HepG2 (cell line): ENCODE results near the gene PKD1L1. TPM values are rescaled to one million over a fixed set of nuclear protein-coding genes. Genes with fewer than 3 reads are reported as not detected.

Experiments used
- BCL6 ChIP-seq: IDR thresholded peaks from 2 replicates; pipeline ENCODE4 v1.6.1; 2016; ENCODE audit warnings: missing genetic modification reagents, missing compliant biosample characterization
- CTCF ChIP-seq: sonication (generic); formaldehyde crosslinking; IDR thresholded peaks from 2 replicates; pipeline ENCODE4 v1.5.0; 2020; ENCODE audit warnings: mild to moderate bottlenecking, missing genetic modification reagents, moderate library complexity
- FOXO1 ChIP-seq: sonication (generic); formaldehyde crosslinking; IDR thresholded peaks from 2 replicates; pipeline ENCODE4 v1.4.0; 2020; ENCODE audit warnings: missing genetic modification reagents
- HIVEP1 ChIP-seq: sonication (generic); formaldehyde crosslinking; IDR thresholded peaks from 2 replicates; pipeline ENCODE4 v1.4.0; 2020; ENCODE audit warnings: mild to moderate bottlenecking, missing genetic modification reagents
- IRF9 ChIP-seq: sonication (generic); formaldehyde crosslinking; IDR thresholded peaks from 2 replicates; pipeline ENCODE4 v1.8.0; 2022; ENCODE audit warnings: missing genetic modification reagents, mild to moderate bottlenecking, borderline replicate concordance
- KDM6A ChIP-seq: IDR thresholded peaks from 2 replicates; pipeline ENCODE4 v1.6.1; 2016; ENCODE audit warnings: low read depth
- KLF12 ChIP-seq: sonication (generic); formaldehyde crosslinking; IDR thresholded peaks from 2 replicates; pipeline ENCODE4 v1.4.0; 2020; ENCODE audit warnings: missing genetic modification reagents, borderline replicate concordance
- MED1 ChIP-seq: sonication (generic); formaldehyde crosslinking; IDR thresholded peaks from 2 replicates; pipeline ENCODE4 v1.4.0; 2020; ENCODE audit warnings: missing genetic modification reagents
- MIXL1 ChIP-seq: IDR thresholded peaks from 2 replicates; pipeline ENCODE4 v1.6.1; 2016
- NFATC3 ChIP-seq: sonication (generic); formaldehyde crosslinking; IDR thresholded peaks from 2 replicates; pipeline ENCODE4 v1.5.1; 2020; ENCODE audit warnings: mild to moderate bottlenecking, missing genetic modification reagents
- NFIC ChIP-seq: IDR thresholded peaks from 2 replicates; pipeline ENCODE4 v1.6.1; 2012; ENCODE audit warnings: mild to moderate bottlenecking, low read length, inconsistent platforms
- NFKBIZ ChIP-seq: IDR thresholded peaks from 2 replicates; pipeline ENCODE4 v1.6.1; 2018; ENCODE audit warnings: missing genetic modification reagents, missing compliant biosample characterization
- RORA ChIP-seq: sonication (generic); formaldehyde crosslinking; IDR thresholded peaks from 2 replicates; pipeline ENCODE4 v1.5.0; 2020; ENCODE audit warnings: mild to moderate bottlenecking, missing genetic modification reagents, moderate library complexity
- SALL2 ChIP-seq: sonication (generic); formaldehyde crosslinking; IDR thresholded peaks from 2 replicates; pipeline ENCODE4 v1.8.1; 2023; ENCODE audit warnings: mild to moderate bottlenecking, missing genetic modification reagents, inconsistent platforms
- SMAD3 ChIP-seq: sonication (generic); formaldehyde crosslinking; IDR thresholded peaks from 2 replicates; pipeline ENCODE4 v1.4.0; 2020; ENCODE audit warnings: missing genetic modification reagents
- TBX2 ChIP-seq: sonication (generic); formaldehyde crosslinking; IDR thresholded peaks from 2 replicates; pipeline ENCODE4 v1.5.0; 2020; ENCODE audit warnings: missing genetic modification reagents, mild to moderate bottlenecking, borderline replicate concordance
- TP53 ChIP-seq: sonication (generic); formaldehyde crosslinking; conservative IDR thresholded peaks from 2 replicates; pipeline ENCODE4 v1.4.0; 2020; ENCODE audit warnings: missing genetic modification reagents
- ZNF350 ChIP-seq: sonication (generic); formaldehyde crosslinking; IDR thresholded peaks from 2 replicates; pipeline ENCODE4 v1.4.0; 2020; ENCODE audit warnings: mild to moderate bottlenecking, low read depth, missing genetic modification reagents, borderline replicate concordance
- ZNF510 ChIP-seq: sonication (generic); formaldehyde crosslinking; IDR thresholded peaks from 2 replicates; pipeline ENCODE4 v1.4.0; 2020; ENCODE audit warnings: low read depth, mild to moderate bottlenecking, missing genetic modification reagents
- ZNF629 ChIP-seq: sonication (generic); formaldehyde crosslinking; conservative IDR thresholded peaks from 2 replicates; pipeline ENCODE4 v1.5.0; 2020; ENCODE audit warnings: missing genetic modification reagents
- ZNF703 ChIP-seq: sonication (generic); formaldehyde crosslinking; IDR thresholded peaks from 2 replicates; pipeline ENCODE4 v1.5.1; 2020; ENCODE audit warnings: missing genetic modification reagents, mild to moderate bottlenecking, moderate library complexity, borderline replicate concordance
- ZNF781 ChIP-seq: sonication (generic); formaldehyde crosslinking; IDR thresholded peaks from 2 replicates; pipeline ENCODE4 v1.5.1; 2020; ENCODE audit warnings: borderline replicate concordance, mild to moderate bottlenecking, missing genetic modification reagents; ENCODE audit errors: not compliant biosample characterization
- polyA plus RNA-seq, 8 experiments: library from polyadenylated mRNA; depleted of rRNA in 3 of 8; stranded (reverse) in 7 of 8; unstranded in 1 of 8; fragments of >200 nt; fragmentation: Illumina TruSeq in 4 of 8; extraction: Trizol in 4 of 8; gene quantifications; 2 replicates each; pipeline versions ENCODE4 v1.2.1 to v1.2.3, GENCODE V29; 2011 to 2016; ENCODE audit warnings: low read depth in 4 of 8, missing spikeins in 1 of 8, mixed read lengths in 1 of 8; ENCODE audit not compliant: insufficient read depth in 1 of 8
- total RNA-seq, 5 experiments: library from RNA; depleted of rRNA; stranded (reverse); fragments of >200 nt; fragmentation: Illumina TruSeq; extraction: Trizol; gene quantifications; 2 replicates each; pipeline ENCODE4 v1.2.3, GENCODE V29; 2016; ENCODE audit warnings: low read depth in 1 of 5
- TF ChIP-seq, protein P1 (sequence below): sonication (generic); formaldehyde crosslinking; IDR thresholded peaks from 2 replicates; pipeline ENCODE4 v1.4.0; 2020; ENCODE audit warnings: missing genetic modification reagents
- TF ChIP-seq, protein P2 (sequence below): IDR thresholded peaks from 2 replicates; pipeline ENCODE4 v1.6.1; 2016; ENCODE audit warnings: control low read depth
- TF ChIP-seq, protein P3 (sequence below): sonication (generic); formaldehyde crosslinking; IDR thresholded peaks from 2 replicates; pipeline ENCODE4 v1.4.0; 2020; ENCODE audit warnings: mild to moderate bottlenecking, missing genetic modification reagents

Gene PKD1L1
- total and polyA plus RNA-seq, 2 of the 13 experiments (the other 11 are each of a cell fraction or from before 2014, with no cell fraction given), result 0.01 TPM; not detected in 1

GRCh38 chr7:47991741-47992311 lies 43.6 kb upstream of the PKD1L1 start (continued):
- TF ChIP-seq ZNF781, result no peak
- peak; percentile 64; the same call in 1 of the 2 replicates for TF ChIP-seq TBX2 (CRISPR knock-in tag)
- no peak for TF ChIP-seq ZNF703 (CRISPR knock-in tag)
- TF ChIP-seq KLF12, result no peak
- TF ChIP-seq NFATC3 (CRISPR knock-in tag), result 0 out of 2 replicates have a peak, but pooled peaks have one; percentile 18
- TF ChIP-seq BCL6 (CRISPR knock-in tag), result 0 out of 2 replicates have a peak, but pooled peaks have one; percentile 36
- no peak for TF ChIP-seq ZNF510 (CRISPR knock-in tag)
- TF ChIP-seq ZNF629 (CRISPR knock-in tag), result no peak
- 0 out of 2 replicates have a peak, but pooled peaks have one; percentile 25 for TF ChIP-seq ZNF350
- TF ChIP-seq, protein P1, sequence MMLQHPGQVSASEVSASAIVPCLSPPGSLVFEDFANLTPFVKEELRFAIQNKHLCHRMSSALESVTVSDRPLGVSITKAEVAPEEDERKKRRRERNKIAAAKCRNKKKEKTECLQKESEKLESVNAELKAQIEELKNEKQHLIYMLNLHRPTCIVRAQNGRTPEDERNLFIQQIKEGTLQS (CRISPR knock-in tag), result no peak
- TF ChIP-seq CTCF (CRISPR knock-in tag), result peak; percentile 88
- 0 out of 2 replicates have a peak, but pooled peaks have one; percentile 9 for TF ChIP-seq FOXO1 (CRISPR knock-in tag)
- TF ChIP-seq, protein P2, sequence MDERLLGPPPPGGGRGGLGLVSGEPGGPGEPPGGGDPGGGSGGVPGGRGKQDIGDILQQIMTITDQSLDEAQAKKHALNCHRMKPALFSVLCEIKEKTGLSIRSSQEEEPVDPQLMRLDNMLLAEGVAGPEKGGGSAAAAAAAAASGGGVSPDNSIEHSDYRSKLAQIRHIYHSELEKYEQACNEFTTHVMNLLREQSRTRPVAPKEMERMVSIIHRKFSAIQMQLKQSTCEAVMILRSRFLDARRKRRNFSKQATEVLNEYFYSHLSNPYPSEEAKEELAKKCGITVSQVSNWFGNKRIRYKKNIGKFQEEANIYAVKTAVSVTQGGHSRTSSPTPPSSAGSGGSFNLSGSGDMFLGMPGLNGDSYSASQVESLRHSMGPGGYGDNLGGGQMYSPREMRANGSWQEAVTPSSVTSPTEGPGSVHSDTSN (CRISPR knock-in tag), result no peak
- TF ChIP-seq, protein P3, sequence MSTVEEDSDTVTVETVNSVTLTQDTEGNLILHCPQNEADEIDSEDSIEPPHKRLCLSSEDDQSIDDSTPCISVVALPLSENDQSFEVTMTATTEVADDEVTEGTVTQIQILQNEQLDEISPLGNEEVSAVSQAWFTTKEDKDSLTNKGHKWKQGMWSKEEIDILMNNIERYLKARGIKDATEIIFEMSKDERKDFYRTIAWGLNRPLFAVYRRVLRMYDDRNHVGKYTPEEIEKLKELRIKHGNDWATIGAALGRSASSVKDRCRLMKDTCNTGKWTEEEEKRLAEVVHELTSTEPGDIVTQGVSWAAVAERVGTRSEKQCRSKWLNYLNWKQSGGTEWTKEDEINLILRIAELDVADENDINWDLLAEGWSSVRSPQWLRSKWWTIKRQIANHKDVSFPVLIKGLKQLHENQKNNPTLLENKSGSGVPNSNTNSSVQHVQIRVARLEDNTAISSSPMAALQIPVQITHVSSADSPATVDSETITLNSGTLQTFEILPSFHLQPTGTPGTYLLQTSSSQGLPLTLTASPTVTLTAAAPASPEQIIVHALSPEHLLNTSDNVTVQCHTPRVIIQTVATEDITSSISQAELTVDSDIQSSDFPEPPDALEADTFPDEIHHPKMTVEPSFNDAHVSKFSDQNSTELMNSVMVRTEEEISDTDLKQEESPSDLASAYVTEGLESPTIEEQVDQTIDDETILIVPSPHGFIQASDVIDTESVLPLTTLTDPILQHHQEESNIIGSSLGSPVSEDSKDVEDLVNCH, result no peak
- 0 out of 2 replicates have a peak, but pooled peaks have one; percentile 28 for TF ChIP-seq HIVEP1 (CRISPR knock-in tag)
- TF ChIP-seq RORA (CRISPR knock-in tag), result no peak
- TF ChIP-seq MIXL1 (CRISPR knock-in tag), result no peak
- peak; percentile 20; the same call in 1 of the 2 replicates for TF ChIP-seq MED1 (CRISPR knock-in tag)
- TF ChIP-seq SMAD3 (CRISPR knock-in tag), result no peak
- TF ChIP-seq IRF9 (CRISPR knock-in tag), result no peak
- TF ChIP-seq KDM6A, result no peak
- TF ChIP-seq NFKBIZ (CRISPR knock-in tag), result no peak
- no peak for TF ChIP-seq TP53
- TF ChIP-seq NFIC, result no peak
- no peak for TF ChIP-seq SALL2 (CRISPR knock-in tag)
